Prostate gland (tissue), 2 donors: ENCODE measurements around the gene TLE1.

Experiments used
- CTCF ChIP-seq, 4 experiments: fragments of 200-600 bp in 2 of 4; fragments of 450-650 bp in 2 of 4; sonication (generic) in 2 of 4; IDR thresholded peaks; 1 replicate in 3 of 4; 2 replicates in 1 of 4; pipeline ENCODE4 v1.5.1; 2016 to 2019; ENCODE audit warnings: antibody characterized with exemption in 4 of 4, mild to moderate bottlenecking in 2 of 4, moderate library complexity in 2 of 4
- POLR2A ChIP-seq: fragments of 450-650 bp; IDR thresholded peaks from one replicate; pipeline ENCODE4 v1.6.1; 2016; ENCODE audit warnings: antibody characterized with exemption, mild to moderate bottlenecking
- POLR2AphosphoS5 ChIP-seq: sonication (generic); formaldehyde crosslinking; IDR thresholded peaks from one replicate; pipeline ENCODE4 v1.6.1; 2017; ENCODE audit warnings: antibody characterized with exemption

- TF ChIP-seq CTCF (IDR thresholded peaks at IDR 0.05) (no peak), POLR2AphosphoS5 (no peak), POLR2A (no peak)
These were observed 5.2 kb upstream of the TLE1 start for GRCh38 chr9:81694541-81694940.
